GM12874 (cell line): ENCODE results near the gene GAL.

Experiments used
- TF ChIP-seq, protein P1 (sequence below): IDR thresholded peaks from 2 replicates; pipeline ENCODE4 v1.5.1; 2011; ENCODE audit warnings: low read depth, mild to moderate bottlenecking, control low read depth, low read length, moderate library complexity; ENCODE audit not compliant: insufficient read depth

The GAL gene

DNA sequence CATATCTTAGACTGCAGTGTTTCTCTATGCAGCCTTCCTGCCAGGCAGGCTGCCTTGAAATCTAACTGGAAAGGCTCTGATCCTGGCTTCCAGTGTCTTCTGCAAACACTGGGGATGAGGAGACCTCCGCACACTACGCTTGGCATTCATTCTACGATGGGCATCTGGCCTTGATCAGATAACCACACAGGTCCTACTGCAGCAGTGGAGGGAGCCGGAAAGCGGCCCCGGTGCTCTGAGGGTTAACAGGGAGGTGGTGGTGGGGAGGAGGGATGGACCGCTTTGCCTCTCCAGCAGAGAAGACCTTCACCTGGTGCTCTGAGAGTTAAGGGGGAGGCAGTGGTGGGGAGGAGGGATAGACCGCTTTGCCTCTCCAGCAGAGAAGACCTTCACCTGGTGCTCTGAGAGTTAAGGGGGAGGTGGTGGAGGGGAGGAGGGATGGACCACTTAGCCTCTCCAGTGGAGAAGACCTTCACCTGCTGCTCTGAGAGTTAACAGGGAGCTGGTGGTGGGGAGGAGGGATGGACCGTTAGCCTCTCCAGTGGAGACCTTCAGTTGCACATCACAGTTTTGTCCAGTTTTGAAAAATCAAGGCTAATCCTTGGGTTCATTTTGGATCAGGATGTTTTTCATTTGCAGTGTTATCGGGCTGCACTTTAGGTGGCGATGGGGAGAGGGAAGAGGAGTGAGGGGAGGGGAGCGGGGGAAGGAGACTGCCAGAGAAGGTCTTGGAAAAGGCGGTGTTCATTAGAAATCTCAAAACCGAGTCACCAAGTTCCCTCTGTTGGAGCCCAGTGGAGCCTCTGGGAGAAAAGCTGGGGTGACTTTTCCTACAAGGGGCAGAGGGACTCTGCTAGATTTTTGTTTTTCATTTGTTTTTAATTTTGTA, 5.6 kb downstream of the GAL start:
- TF ChIP-seq, protein P1, sequence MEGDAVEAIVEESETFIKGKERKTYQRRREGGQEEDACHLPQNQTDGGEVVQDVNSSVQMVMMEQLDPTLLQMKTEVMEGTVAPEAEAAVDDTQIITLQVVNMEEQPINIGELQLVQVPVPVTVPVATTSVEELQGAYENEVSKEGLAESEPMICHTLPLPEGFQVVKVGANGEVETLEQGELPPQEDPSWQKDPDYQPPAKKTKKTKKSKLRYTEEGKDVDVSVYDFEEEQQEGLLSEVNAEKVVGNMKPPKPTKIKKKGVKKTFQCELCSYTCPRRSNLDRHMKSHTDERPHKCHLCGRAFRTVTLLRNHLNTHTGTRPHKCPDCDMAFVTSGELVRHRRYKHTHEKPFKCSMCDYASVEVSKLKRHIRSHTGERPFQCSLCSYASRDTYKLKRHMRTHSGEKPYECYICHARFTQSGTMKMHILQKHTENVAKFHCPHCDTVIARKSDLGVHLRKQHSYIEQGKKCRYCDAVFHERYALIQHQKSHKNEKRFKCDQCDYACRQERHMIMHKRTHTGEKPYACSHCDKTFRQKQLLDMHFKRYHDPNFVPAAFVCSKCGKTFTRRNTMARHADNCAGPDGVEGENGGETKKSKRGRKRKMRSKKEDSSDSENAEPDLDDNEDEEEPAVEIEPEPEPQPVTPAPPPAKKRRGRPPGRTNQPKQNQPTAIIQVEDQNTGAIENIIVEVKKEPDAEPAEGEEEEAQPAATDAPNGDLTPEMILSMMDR, result no peak

GRCh38 chr11:68690671-68691401, 6.5 kb downstream of the GAL start:
- TF ChIP-seq, protein P1, result no peak

DNA sequence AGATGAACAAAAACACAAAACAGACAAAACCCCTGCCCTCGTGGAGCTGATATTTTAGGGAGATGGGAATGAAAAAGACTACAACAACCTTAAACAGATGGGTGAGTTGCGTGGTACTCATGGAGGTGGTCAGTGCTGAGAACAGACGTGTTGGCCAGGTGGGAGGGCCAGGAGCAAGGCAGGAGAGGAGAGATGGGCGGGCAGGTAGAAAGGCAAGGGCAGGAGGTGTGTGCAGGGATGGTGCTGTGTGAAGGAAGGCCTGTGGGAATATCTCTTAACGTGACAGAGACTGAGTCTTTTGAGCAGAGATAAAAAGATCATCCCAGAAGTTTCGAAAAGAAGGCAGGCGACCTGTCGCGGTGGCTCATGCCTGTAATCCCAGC, 7.0 kb downstream of the GAL start:
- TF ChIP-seq, protein P1, result no peak

GRCh38 chr11:68692115-68692514, 7.8 kb downstream of the GAL start:
- TF ChIP-seq, protein P1, result no peak

- TF ChIP-seq, protein P1, result no peak
These were observed 8.6 kb downstream of the GAL start for GRCh38 chr11:68692871-68693483.

- TF ChIP-seq, protein P1, result no peak
These were observed 9.1 kb downstream of the GAL start for GRCh38 chr11:68693484-68693882.
